H9 (cell line): ENCODE measurements around the gene ABCA4. TPM values are rescaled to one million over a fixed set of nuclear protein-coding genes. Genes with fewer than 3 reads are reported as not detected.

ENCODE experiments used
- DNase-seq: peaks from one replicate; pipeline ENCODE4 v3.0.0-alpha.2; 2017
- H2AFZ ChIP-seq: one replicate; pipeline ENCODE4 v1.6.1; 2013; ENCODE audit warnings: mild to moderate bottlenecking, low read length, control low read depth, moderate library complexity
- H2AK5ac ChIP-seq: 2 replicates; pipeline ENCODE4 v1.6.1; 2013; ENCODE audit warnings: low read length, control low read depth, mixed read lengths; ENCODE audit not compliant: insufficient read length
- H2BK120ac ChIP-seq: one replicate; pipeline ENCODE4 v1.6.1; 2013; ENCODE audit warnings: low read depth, mild to moderate bottlenecking, low read length, control low read depth, inconsistent platforms; ENCODE audit not compliant: poor library complexity, severe bottlenecking
- H2BK12ac ChIP-seq: 2 replicates; pipeline ENCODE4 v1.6.1; 2013; ENCODE audit warnings: low read length, control low read depth, mixed read lengths, low read depth; ENCODE audit not compliant: insufficient read length
- H2BK15ac ChIP-seq: 2 replicates; pipeline ENCODE4 v1.6.1; 2013; ENCODE audit warnings: low read depth, low read length, control low read depth
- H2BK20ac ChIP-seq: one replicate; pipeline ENCODE4 v1.6.1; 2013; ENCODE audit warnings: low read depth, mild to moderate bottlenecking, low read length, control low read depth, inconsistent platforms; ENCODE audit not compliant: poor library complexity, severe bottlenecking
- H2BK5ac ChIP-seq: 2 replicates; pipeline ENCODE4 v1.6.1; 2013; ENCODE audit warnings: low read length, control low read depth, mixed read lengths; ENCODE audit not compliant: insufficient read length
- H3K14ac ChIP-seq: 2 replicates; pipeline ENCODE4 v1.6.1; 2013; ENCODE audit warnings: low read length, control low read depth; ENCODE audit not compliant: insufficient read depth
- H3K18ac ChIP-seq: 2 replicates; pipeline ENCODE4 v1.6.1; 2013; ENCODE audit warnings: low read depth, mild to moderate bottlenecking, mixed read lengths, low read length, control low read depth; ENCODE audit not compliant: insufficient read length
- H3K23ac ChIP-seq: 2 replicates; pipeline ENCODE4 v1.6.1; 2013; ENCODE audit warnings: low read length, control low read depth, mixed read lengths, low read depth; ENCODE audit not compliant: insufficient read length
- H3K23me2 ChIP-seq: 2 replicates; pipeline ENCODE4 v1.6.1; 2013; ENCODE audit warnings: low read depth, mild to moderate bottlenecking, mixed read lengths, low read length, control low read depth; ENCODE audit not compliant: insufficient read length, poor library complexity, severe bottlenecking
- H3K27ac ChIP-seq: 2 replicates; pipeline ENCODE4 v1.5.1; 2013; ENCODE audit warnings: low read length, control low read depth, mixed read lengths, low read depth; ENCODE audit not compliant: insufficient read length
- H3K27me3 ChIP-seq: 2 replicates; pipeline ENCODE4 v1.6.1; 2013; ENCODE audit warnings: low read length, control low read depth, inconsistent platforms; ENCODE audit not compliant: insufficient read depth
- H3K4ac ChIP-seq: 2 replicates; pipeline ENCODE4 v1.6.1; 2013; ENCODE audit warnings: low read depth, mild to moderate bottlenecking, control low read depth, inconsistent platforms, low read length, moderate library complexity
- H3K4me1 ChIP-seq: 2 replicates; pipeline ENCODE4 v1.6.1; 2013; ENCODE audit warnings: low read length, control low read depth, inconsistent platforms; ENCODE audit not compliant: insufficient read depth
- H3K4me2 ChIP-seq: 2 replicates; pipeline ENCODE4 v1.6.1; 2013; ENCODE audit warnings: low read length, control low read depth, mixed read lengths; ENCODE audit not compliant: insufficient read length, insufficient read depth
- H3K56ac ChIP-seq: 2 replicates; pipeline ENCODE4 v1.6.1; 2013; ENCODE audit warnings: low read depth, mild to moderate bottlenecking, mixed read lengths, low read length, control low read depth; ENCODE audit not compliant: insufficient read length
- H3K79me1 ChIP-seq: 2 replicates; pipeline ENCODE4 v1.6.1; 2013; ENCODE audit warnings: low read depth, mild to moderate bottlenecking, moderate library complexity, low read length, control low read depth, inconsistent platforms; ENCODE audit not compliant: insufficient read depth, poor library complexity, severe bottlenecking
- H3K79me2 ChIP-seq: 2 replicates; pipeline ENCODE4 v1.6.1; 2013; ENCODE audit warnings: low read length, control low read depth, inconsistent platforms; ENCODE audit not compliant: insufficient read depth
- H3K9ac ChIP-seq: 2 replicates; pipeline ENCODE4 v1.6.1; 2013; ENCODE audit warnings: low read length, control low read depth, mixed read lengths; ENCODE audit not compliant: insufficient read length; ENCODE audit errors: extremely low read depth
- H3K9me3 ChIP-seq: one replicate; pipeline ENCODE4 v1.6.1; 2013; ENCODE audit warnings: low read depth, low read length, inconsistent platforms; ENCODE audit not compliant: control insufficient read depth
- H3T11ph ChIP-seq: one replicate; pipeline ENCODE4 v1.6.1; 2013; ENCODE audit warnings: mild to moderate bottlenecking, low read length, control low read depth, inconsistent platforms
- H4K20me1 ChIP-seq: one replicate; pipeline ENCODE4 v1.6.1; 2013; ENCODE audit not compliant: control insufficient read depth, insufficient read length, insufficient read depth
- H4K5ac ChIP-seq: 2 replicates; pipeline ENCODE4 v1.6.1; 2013; ENCODE audit warnings: low read depth, mild to moderate bottlenecking, mixed read lengths, low read length, control low read depth; ENCODE audit not compliant: insufficient read length
- H4K8ac ChIP-seq: replicated peaks from 2 replicates; pipeline ENCODE4 v1.6.1; 2013; ENCODE audit warnings: low read length, control low read depth, mixed read lengths, low read depth; ENCODE audit not compliant: insufficient read length
- H4K91ac ChIP-seq: 2 replicates; pipeline ENCODE4 v1.6.1; 2013; ENCODE audit warnings: low read depth, mild to moderate bottlenecking, moderate library complexity, mixed read lengths, low read length, control low read depth; ENCODE audit not compliant: insufficient read length
- H3K27ac Mint-ChIP-seq, 3 experiments: 2 replicates in 2 of 3; 3 replicates in 1 of 3; pipeline ENCODE4 v1.8.0; 2020 to 2021; ENCODE audit warnings: mixed read lengths in 3 of 3, mild to moderate bottlenecking in 1 of 3, moderate library complexity in 1 of 3
- H3K27me3 Mint-ChIP-seq: 2 replicates; pipeline ENCODE4 v1.8.0; 2021; ENCODE audit warnings: low read depth, mild to moderate bottlenecking, moderate library complexity, mixed read lengths
- H3K36me3 Mint-ChIP-seq, 3 experiments: 2 replicates in 2 of 3; 3 replicates in 1 of 3; pipeline ENCODE4 v1.8.0; 2020 to 2021; ENCODE audit warnings: low read depth in 3 of 3, mixed read lengths in 3 of 3; ENCODE audit not compliant: insufficient read depth in 1 of 3
- H3K4me1 Mint-ChIP-seq, 2 experiments: 2 replicates each; pipeline ENCODE4 v1.8.0; 2020; ENCODE audit warnings: mixed read lengths in 2 of 2
- H3K4me3 Mint-ChIP-seq, 2 experiments: 2 replicates in 1 of 2; 3 replicates in 1 of 2; pipeline ENCODE4 v1.8.0; 2020 to 2021; ENCODE audit warnings: mild to moderate bottlenecking in 2 of 2, mixed read lengths in 2 of 2, moderate library complexity in 1 of 2
- H3K9me3 Mint-ChIP-seq, 2 experiments: 2 replicates in 1 of 2; 3 replicates in 1 of 2; pipeline ENCODE4 v1.8.0; 2020; ENCODE audit warnings: mild to moderate bottlenecking in 2 of 2, mixed read lengths in 2 of 2, moderate library complexity in 1 of 2
- CTCF ChIP-seq: fragments of 200-600 bp; sonication (generic); conservative IDR thresholded peaks from 3 replicates; pipeline ENCODE4 v1.8.0; 2021; ENCODE audit warnings: antibody characterized with exemption, mild to moderate bottlenecking
- WGBS: extraction: QIAGEN DNeasy Blood & Tissue Kit; methylation state at CpG from one replicate; pipeline ENCODE4 v1.1.7; 2013; ENCODE audit warnings: missing lambda C conversion rate, low lambda C conversion rate, mixed read lengths; ENCODE audit not compliant: insufficient read length; ENCODE audit errors: extremely low coverage; 5-methylcytosine and 5-hydroxymethylcytosine counted together
- total RNA-seq: library from RNA; stranded (reverse); gene quantifications from 2 replicates; pipeline ENCODE4 v1.2.1, GENCODE V29; 2021

Gene ABCA4
- total RNA-seq, 1 experiment from 2014 or later: not detected

GRCh38 chr1:93995837-93996536, 125.0 kb downstream of the ABCA4 start:
- Histone ChIP-seq H4K20me1 (no peaks in the 10 kb centered on the region), H4K5ac (no peak overlapping the region), H3K79me1 (no peaks in the 10 kb centered on the region), H4K8ac (no peak overlapping the region), H2BK15ac (no peak overlapping the region), H3K23ac (no peak overlapping the region), H3K4me2 (no peak overlapping the region), H3K18ac (no peak overlapping the region), H3K4ac (no peak overlapping the region), H3K14ac (no peak overlapping the region), H2BK12ac (no peak overlapping the region), H3K23me2 (no peaks in the 10 kb centered on the region), H3K9ac (no peak overlapping the region), H3T11ph (no peak overlapping the region), H2BK120ac (no peak overlapping the region), H4K91ac (no peak overlapping the region), H2AK5ac (no peak overlapping the region), H3K27me3 (no peaks in the 10 kb centered on the region), H2AFZ (no peak overlapping the region), H3K4me1 (no peaks in the 10 kb centered on the region), H3K79me2 (no peaks in the 10 kb centered on the region), H3K56ac (no peak overlapping the region), H2BK5ac (no peak overlapping the region), H2BK20ac (no peak overlapping the region), H3K9me3 (no peaks in the 10 kb centered on the region), H3K27ac (no peak overlapping the region)
- Mint-ChIP-seq H3K27ac (no peak overlapping the region), H3K36me3 (no peaks in the 10 kb centered on the region), H3K27me3 (no peaks in the 10 kb centered on the region; the same call in 1 of the 2 replicates), H3K9me3 (no peaks in the 10 kb centered on the region), H3K4me3 (no peak overlapping the region), H3K4me1 (no peaks in the 10 kb centered on the region)
- no CpG with 5 or more reads among the region's 5 CpGs for WGBS
- no peak for TF ChIP-seq CTCF
- DNase-seq: no peak
